Placental pericyte (primary cell): Measurements from ENCODE around the gene FOLR3. TPM values are rescaled to one million over a fixed set of nuclear protein-coding genes. Genes with fewer than 3 reads are reported as not detected.

Experiments
- total RNA-seq: library from RNA; depleted of rRNA; stranded (reverse); fragments of >200 nt; gene quantifications from 2 replicates; pipeline ENCODE4 v1.2.3, GENCODE V29; 2012

The FOLR3 gene
- 2.1 TPM in 1 of 2 replicates, not detected in the other for total RNA-seq

DNA sequence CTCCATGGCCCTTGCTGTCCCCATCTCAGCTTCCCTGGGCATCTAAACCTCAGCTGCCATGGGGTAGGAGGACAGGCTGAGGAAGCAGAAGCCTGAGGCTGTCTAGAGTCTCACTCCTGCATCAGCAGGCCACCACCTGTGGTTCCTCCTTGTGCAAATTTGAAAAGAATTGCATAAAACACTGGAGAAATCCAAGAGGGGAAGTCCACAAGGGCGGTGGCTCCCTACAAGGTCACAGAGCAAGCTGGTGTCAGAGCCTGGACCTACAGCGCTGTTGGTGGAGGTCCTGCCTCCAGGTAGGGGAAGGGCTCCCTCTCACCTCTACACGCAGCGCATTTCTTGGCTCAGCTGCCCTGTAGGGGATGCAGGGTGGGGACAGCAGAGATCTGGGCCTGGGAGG lies at the start of gene FOLR3:
TSS of gene FOLR3 (plus strand) at position 253 of the 400 bp plus-strand sequence. CDS start 228 bp downstream, outside the sequence.

GRCh38 chr11:72102946-72103753 lies 32.4 kb upstream of the FOLR3 start, which contains the start of gene LAMTOR1:
Gene LAMTOR1 (minus strand): TSS chr11:72103297. CDS start chr11:72103224, 73 bp downstream.

GRCh38 chr11:72105888-72106287 lies 29.6 kb upstream of the FOLR3 start, which contains the start of gene TOMT:
Gene TOMT (plus strand): TSS chr11:72105924. CDS start chr11:72105952, 28 bp downstream.

DNA sequence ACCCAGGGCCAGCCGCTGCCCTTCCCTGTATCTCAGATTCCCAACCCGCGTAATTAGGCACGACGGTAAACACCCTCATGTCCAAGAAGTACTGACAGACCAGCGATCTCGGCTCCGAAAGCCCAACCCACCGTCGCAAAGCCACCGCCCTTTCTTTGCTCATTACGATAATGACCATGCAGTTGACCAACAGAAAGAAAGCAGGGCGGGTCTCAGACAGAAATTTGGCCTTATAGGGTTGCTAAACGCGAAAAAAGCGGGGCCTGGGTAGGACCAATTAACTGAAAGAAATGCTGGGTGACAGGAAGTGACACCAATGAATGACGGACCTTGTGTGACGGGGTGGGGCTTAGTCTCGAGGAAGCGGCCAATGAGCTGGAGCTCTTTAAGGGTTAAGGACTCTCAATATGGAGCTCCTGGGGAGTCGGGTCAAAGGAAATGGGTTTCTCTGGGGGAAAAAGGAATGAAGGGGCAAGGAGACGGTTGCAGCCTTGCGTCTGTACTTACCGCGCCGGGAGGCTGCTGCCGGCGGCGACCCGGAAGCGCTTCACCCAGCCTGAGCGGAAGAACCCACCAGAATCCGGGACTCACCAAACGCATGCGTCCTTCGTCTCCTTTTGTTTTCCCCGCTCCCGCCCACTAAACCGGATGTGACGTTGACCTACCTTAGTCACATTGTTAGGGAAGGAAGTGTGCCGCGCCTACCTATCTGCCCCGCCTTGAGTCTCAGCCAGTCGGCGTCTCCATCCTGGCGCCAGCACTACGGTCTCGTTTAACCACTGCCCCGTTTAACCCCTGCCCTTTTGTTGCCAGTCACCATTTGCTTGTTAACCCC lies 23.2 kb upstream of the FOLR3 start, which contains the start of gene ANAPC15:
TSS of gene ANAPC15 (minus strand) at position 553 of the 835 bp plus-strand sequence. CDS start 1,419 bp downstream, outside the sequence.

Other genes with a start within 250 kb of the FOLR3 start
- gene XNDC1N, start 207.1 kb upstream of the FOLR3 start, total RNA-seq = 9.2 and 13.9 TPM in 2 replicates
- 37.4 and 47.2 TPM in 2 replicates for gene RNF121, start 206.7 kb upstream of the FOLR3 start, total RNA-seq
- 3.3 and 3.7 TPM in 2 replicates for gene IL18BP, start 136.8 kb upstream of the FOLR3 start, total RNA-seq
- 132 and 185 TPM in 2 replicates for gene NUMA1, start 55.2 kb upstream of the FOLR3 start, total RNA-seq
- gene LRRC51, start 54.9 kb upstream of the FOLR3 start, total RNA-seq = 3.7 and 5.3 TPM in 2 replicates
- 132 and 155 TPM in 2 replicates for gene LAMTOR1, start 32.4 kb upstream of the FOLR3 start, total RNA-seq
- not detected in 2 replicates for gene TOMT, start 29.8 kb upstream of the FOLR3 start, total RNA-seq
- 25.5 and 43.1 TPM in 2 replicates for gene ANAPC15, start 23.0 kb upstream of the FOLR3 start, total RNA-seq
- not detected in 2 replicates for gene FOLR1, start 56.4 kb downstream of the FOLR3 start, total RNA-seq
- gene FOLR2, start 81.1 kb downstream of the FOLR3 start, total RNA-seq = not detected in 2 replicates
- 92.4 and 138 TPM in 2 replicates for gene INPPL1, start 89.0 kb downstream of the FOLR3 start, total RNA-seq
- gene PHOX2A, start 108.5 kb downstream of the FOLR3 start, total RNA-seq = not detected in 2 replicates